Measurements from ENCODE around the gene CYP2A7.
"Not testable (repeated sequence)": the region's sequence is repeated elsewhere in the genome, so short reads cannot be mapped to it uniquely, and the experiment has no call there.

- not testable (repeated sequence) for TF ChIP-seq CTCF (IDR thresholded peaks at IDR 0.05); ZFX (IDR thresholded peaks at IDR 0.05; ENCODE audit: borderline replicate concordance)
These were observed 35.3 kb downstream of the CYP2A7 start for GRCh38 chr19:40846722-40847121.
